ENCODE results near the gene IL23A. TPM values are rescaled to one million over a fixed set of nuclear protein-coding genes. Genes with fewer than 3 reads are reported as not detected.

The IL23A gene
- total RNA-seq, 2 donors from 2014 or later, result not detected

DNA sequence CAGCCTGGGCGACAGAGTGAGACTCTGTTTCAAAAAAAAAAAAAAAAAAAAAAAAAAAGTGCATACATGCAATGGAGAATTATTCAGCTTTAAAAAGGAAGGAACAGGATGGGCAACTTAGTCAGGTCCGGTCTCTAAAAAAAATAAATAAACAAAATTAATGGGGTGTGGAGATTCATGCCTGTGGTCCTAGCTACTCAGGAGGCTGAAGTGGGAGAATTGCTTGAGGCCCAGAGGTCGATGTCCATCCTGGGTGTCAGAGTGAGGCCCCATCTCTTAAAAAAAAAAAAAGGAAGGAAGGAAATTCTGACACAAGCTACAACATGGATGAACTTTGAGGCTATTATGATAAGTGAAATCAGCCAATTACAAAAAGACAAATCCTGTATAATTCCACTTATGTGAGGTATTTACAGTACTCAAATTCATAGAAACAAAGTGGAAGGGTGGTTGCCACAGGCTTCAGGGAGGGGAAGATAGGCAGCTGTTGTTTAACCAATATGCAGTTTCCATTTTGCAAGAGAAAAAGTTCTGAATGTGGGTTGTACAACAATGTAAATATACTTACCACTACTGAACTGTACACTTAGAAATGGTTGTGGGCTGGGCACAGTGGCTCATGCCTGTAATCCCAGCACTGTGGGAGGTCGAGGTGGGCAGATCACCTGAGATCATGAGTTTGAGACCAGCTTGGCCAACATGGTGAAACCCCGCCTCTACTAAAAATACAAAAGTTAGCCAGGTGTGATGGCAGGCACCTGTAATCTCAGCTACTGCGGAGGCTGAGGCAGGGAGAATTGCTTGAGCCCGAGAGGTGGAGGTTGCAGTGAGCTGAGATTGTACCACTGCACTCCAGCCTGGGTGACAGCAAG, 36.3 kb downstream of the IL23A start:
- Histone ChIP-seq H3K4me3 (no peak overlapping the region), H3K36me3 (no peaks in the 10 kb centered on the region), H3K27me3 (replicated peaks; ENCODE audit: insufficient read depth) (no peaks in the 10 kb centered on the region), H3K9me3 (no peaks in the 10 kb centered on the region), H3K27ac (no peak overlapping the region), H3K4me1 (replicated peaks) (no peaks in the 10 kb centered on the region)
- TF ChIP-seq POLR2AphosphoS5 (IDR thresholded peaks at IDR 0.05) (no peak), POLR2A (IDR thresholded peaks at IDR 0.05) (no peak)
- TF ChIP-seq, protein P1, sequence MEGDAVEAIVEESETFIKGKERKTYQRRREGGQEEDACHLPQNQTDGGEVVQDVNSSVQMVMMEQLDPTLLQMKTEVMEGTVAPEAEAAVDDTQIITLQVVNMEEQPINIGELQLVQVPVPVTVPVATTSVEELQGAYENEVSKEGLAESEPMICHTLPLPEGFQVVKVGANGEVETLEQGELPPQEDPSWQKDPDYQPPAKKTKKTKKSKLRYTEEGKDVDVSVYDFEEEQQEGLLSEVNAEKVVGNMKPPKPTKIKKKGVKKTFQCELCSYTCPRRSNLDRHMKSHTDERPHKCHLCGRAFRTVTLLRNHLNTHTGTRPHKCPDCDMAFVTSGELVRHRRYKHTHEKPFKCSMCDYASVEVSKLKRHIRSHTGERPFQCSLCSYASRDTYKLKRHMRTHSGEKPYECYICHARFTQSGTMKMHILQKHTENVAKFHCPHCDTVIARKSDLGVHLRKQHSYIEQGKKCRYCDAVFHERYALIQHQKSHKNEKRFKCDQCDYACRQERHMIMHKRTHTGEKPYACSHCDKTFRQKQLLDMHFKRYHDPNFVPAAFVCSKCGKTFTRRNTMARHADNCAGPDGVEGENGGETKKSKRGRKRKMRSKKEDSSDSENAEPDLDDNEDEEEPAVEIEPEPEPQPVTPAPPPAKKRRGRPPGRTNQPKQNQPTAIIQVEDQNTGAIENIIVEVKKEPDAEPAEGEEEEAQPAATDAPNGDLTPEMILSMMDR (IDR thresholded peaks at IDR 0.05), result no peak
- 64% methylated on average over 7 of the region's 7 CpGs for WGBS
- no peak for DNase-seq (ENCODE audit: low spot score)
- intact Hi-C loops (cut with DNase I), result no loop called here

DNA sequence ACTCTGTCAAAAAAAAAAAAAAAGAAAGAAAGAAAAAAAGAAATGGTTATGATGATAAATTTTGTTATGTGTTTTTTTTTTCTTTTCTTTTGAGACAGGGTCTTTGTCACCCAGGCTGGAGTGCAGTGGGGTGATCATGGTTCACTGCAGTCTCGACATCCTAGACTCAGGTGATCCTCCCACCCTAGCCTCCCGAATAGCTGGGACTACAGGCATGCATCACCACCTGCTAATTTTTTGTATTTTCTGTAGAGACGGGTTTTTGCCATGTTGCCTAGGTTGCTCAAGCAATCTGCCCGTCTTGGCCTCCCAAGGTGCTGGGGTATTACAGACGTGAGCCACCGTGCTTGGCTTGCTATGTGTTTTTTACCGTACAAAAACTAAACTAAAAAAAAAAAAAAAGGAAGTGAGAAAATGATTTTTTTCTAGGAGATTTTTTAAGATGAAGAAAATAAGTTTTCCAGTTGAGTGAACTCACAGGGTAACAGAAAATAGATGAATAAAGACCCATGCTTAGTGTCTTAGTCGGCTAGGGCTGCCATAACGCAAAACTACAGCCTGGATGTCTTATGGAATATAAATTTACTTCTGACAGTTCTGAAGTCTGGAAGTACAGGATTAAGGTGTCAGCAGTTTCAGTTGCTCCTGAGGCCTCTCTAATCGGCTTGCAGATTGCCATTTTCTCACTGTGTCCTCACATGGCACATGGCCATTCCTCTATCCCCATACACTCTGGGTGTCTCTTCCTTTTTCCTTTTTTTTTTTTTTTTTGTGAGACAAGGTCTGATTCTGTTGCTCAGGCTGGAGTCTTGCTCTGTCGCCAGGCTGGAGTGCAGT, 37.1 kb downstream of the IL23A start:
- DNase-seq (ENCODE audit: low spot score), result no peak
- TF ChIP-seq POLR2AphosphoS5 (IDR thresholded peaks at IDR 0.05), result no peak
- TF ChIP-seq, protein P1 (IDR thresholded peaks at IDR 0.05), result no peak
- TF ChIP-seq POLR2A (IDR thresholded peaks at IDR 0.05), result no peak
- intact Hi-C loops (cut with DNase I), result no loop called here
- Histone ChIP-seq H3K36me3 (no peaks in the 10 kb centered on the region), H3K4me3 (no peak overlapping the region), H3K27me3 (replicated peaks; ENCODE audit: insufficient read depth) (no peaks in the 10 kb centered on the region), H3K9me3 (no peaks in the 10 kb centered on the region), H3K27ac (no peak overlapping the region), H3K4me1 (replicated peaks) (no peaks in the 10 kb centered on the region)
- 80% methylated on average over 11 of the region's 11 CpGs for WGBS

DNA sequence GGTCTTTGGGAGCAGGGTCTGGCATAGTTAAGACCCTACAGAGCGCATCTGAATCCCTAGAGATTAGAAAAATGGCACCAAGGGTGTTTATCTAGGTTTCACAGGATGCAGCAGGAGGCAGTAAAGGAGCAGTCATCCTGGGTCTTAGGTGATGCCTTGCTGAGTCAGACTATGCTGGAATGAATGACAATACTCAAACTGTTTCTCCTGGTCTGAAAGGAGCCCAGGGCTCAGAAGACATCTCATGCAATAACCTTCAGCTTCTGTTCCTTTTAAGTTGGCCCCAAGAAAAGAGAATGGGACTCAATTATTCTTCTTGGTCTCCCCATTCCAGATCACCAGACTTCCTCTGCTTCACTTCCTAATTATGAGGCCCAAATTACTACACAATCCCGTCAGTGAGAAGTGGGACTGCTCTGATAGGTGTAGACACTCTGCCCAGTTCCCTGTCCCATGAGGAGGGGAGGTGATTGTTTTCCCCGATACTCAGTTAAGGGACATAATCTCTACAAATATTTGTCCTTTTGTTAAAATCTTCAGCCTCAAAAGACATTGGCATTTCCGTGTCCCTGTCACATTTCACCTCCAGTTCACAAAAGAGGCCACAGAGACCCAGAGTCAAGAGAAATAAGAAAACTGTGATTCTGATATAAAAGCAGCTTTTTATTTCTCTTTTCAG, 38.8 kb downstream of the IL23A start:
- Histone ChIP-seq H3K36me3 (no peaks in the 10 kb centered on the region), H3K4me1 (replicated peaks) (no peaks in the 10 kb centered on the region), H3K27me3 (replicated peaks; ENCODE audit: insufficient read depth) (no peaks in the 10 kb centered on the region), H3K9me3 (no peaks in the 10 kb centered on the region), H3K4me3 (no peak overlapping the region), H3K27ac (no peak overlapping the region)
- intact Hi-C loops (cut with DNase I), result no loop called here
- no peak for DNase-seq (ENCODE audit: low spot score)
- 68% methylated on average over 4 of the region's 4 CpGs for WGBS
- TF ChIP-seq POLR2AphosphoS5 (IDR thresholded peaks at IDR 0.05) (no peak), POLR2A (IDR thresholded peaks at IDR 0.05) (no peak)
- TF ChIP-seq, protein P1 (IDR thresholded peaks at IDR 0.05), result no peak

DNA sequence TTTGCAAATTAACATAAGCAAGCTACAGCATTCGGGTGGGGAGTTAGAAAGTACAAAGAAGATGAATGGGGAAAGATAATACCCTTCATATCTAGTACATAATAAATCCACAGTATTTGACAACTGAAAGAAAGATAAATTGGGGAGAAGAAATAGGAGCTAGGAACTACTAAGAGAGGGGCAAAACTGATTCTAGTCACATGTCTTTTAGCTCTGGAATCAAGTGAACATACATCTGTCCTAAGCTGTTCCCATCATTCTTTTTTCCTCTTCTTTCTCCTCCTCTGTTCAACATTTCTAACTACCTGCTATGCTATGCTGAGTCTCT, 39.3 kb downstream of the IL23A start:
- Histone ChIP-seq H3K27ac (no peak overlapping the region), H3K9me3 (no peaks in the 10 kb centered on the region), H3K36me3 (no peaks in the 10 kb centered on the region), H3K27me3 (replicated peaks; ENCODE audit: insufficient read depth) (no peaks in the 10 kb centered on the region), H3K4me1 (replicated peaks) (no peaks in the 10 kb centered on the region), H3K4me3 (no peak overlapping the region)
- DNase-seq (ENCODE audit: low spot score), result no peak
- intact Hi-C loops (cut with DNase I), result no loop called here
- 24% methylated on average over 1 of the region's 1 CpG for WGBS
- TF ChIP-seq POLR2A (IDR thresholded peaks at IDR 0.05), result no peak
- TF ChIP-seq POLR2AphosphoS5 (IDR thresholded peaks at IDR 0.05), result no peak
- TF ChIP-seq, protein P1 (IDR thresholded peaks at IDR 0.05), result no peak

Data from prostate gland (tissue), 2 donors.